ENCODE data around the gene MACROD2.

MACROD2 gene

GRCh38 chr20:14570811-14571210, 575.5 kb downstream of the MACROD2 start:
- H3K4me3 ChIP-seq (ENCODE audit: low read depth, low read length) = no peak overlapping the region

- no peak overlapping the region for H3K4me3 ChIP-seq (ENCODE audit: low read depth, low read length)
Observed at GRCh38 chr20:14573676-14574075, 578.4 kb downstream of the MACROD2 start.

- H3K4me3 ChIP-seq (ENCODE audit: low read depth, low read length) = no peak overlapping the region
Observed at GRCh38 chr20:14576196-14576877, 581.0 kb downstream of the MACROD2 start.

DNA sequence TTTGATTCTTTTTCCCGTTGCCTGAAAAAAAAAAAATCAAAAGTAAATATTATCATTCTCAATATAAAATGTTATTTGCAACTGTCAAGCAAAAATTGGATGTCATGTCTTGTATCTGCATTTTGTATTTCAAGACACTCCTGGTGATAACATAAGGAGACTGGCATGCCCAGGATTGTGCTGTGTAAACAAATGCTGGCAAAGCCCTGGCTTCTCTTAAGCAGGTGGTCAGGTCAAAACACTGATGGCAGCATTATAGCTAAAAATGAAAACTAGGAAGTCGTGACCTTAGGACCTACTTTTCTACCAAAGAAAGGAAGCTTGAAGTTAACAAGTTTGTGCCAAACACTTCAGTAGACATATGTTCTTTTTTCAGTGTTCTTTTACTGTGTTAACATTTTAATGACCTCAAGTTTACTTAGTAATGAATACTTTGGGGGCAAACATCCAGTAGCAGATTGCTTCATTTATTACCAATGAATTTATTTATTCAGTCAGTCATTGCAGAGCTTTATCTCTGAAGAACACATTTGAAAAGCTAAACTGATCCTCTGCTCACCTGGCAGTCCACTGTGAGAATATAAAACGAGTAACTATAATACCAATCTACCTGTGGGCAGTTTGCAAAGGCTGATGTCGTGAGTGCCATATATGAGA, 585.2 kb downstream of the MACROD2 start:
- no peak overlapping the region for H3K4me3 ChIP-seq (ENCODE audit: low read depth, low read length)

GRCh38 chr20:14581731-14582130, 586.4 kb downstream of the MACROD2 start:
- no peak overlapping the region for H3K4me3 ChIP-seq (ENCODE audit: low read depth, low read length)

- no peak overlapping the region for H3K4me3 ChIP-seq (ENCODE audit: low read depth, low read length)
Observed at GRCh38 chr20:14582855-14583254, 587.5 kb downstream of the MACROD2 start.

GRCh38 chr20:14583413-14583812, 588.1 kb downstream of the MACROD2 start:
- no peak overlapping the region for H3K4me3 ChIP-seq (ENCODE audit: low read depth, low read length)

DNA sequence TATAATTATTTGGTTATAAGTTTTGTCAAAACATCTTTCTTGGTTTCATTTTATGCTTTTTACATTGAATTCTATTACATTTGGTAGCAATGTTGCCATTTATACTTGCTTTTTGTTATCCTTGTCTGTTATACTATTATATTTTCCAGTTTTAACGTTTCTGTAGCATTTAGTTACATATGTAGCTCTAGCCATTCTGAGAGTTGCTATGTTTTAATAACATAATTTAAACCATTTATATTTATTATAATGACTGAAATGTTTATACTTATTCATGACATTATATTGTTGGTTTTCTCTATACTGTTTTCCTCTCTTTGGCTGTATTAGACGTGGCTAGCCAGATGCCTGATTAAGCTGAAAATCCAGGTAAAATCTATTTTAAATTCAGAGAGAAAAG, 594.1 kb downstream of the MACROD2 start:
- H3K4me3 ChIP-seq (ENCODE audit: low read depth, low read length) = no peak overlapping the region

GRCh38 chr20:14595051-14595450, 599.7 kb downstream of the MACROD2 start:
- no peak overlapping the region for H3K4me3 ChIP-seq (ENCODE audit: low read depth, low read length)

GRCh38 chr20:14597206-14597715, 601.9 kb downstream of the MACROD2 start:
- no peak overlapping the region for H3K4me3 ChIP-seq (ENCODE audit: low read depth, low read length)

DNA sequence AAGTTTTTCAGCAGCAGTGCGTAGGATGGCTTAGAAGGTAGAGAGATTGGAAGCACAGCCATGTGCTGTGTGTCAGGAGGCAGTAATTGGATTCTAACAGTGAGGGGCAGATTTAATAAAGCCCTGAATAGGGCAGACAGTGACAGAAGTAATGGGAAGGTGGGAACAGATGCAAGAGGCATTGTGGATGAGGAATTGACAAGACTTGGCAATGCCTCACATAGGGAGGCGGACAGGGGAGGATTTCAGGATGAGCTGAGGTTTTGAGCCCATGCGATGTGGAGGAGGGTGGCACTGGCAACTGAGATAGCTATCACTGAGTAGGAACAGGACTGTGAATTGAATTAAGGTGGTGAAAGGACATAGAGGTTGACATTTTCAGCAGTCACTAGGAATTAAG, 604.3 kb downstream of the MACROD2 start:
- no peak overlapping the region for H3K4me3 ChIP-seq (ENCODE audit: low read depth, low read length)

DNA sequence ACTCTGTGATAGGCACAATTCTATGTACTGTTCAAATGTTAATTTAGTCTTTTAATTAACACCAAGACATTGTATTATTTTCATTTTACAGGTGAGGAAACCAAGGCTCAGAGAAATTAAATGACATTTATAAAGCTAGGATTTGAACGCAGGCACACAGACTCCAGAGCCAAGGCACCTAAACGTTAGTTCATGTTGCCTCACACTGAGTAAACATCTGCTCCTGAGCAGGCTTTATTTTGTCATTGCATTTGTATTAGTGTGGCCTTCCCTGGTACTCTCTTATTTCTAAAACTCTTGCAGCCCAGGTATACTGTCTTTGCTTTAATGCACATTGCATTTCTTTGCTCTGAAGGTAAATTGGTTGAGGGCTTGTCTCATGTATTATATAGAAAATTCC, 605.2 kb downstream of the MACROD2 start:
- no peak overlapping the region for H3K4me3 ChIP-seq (ENCODE audit: low read depth, low read length)

GRCh38 chr20:14604143-14604542, 608.8 kb downstream of the MACROD2 start:
- no peak overlapping the region for H3K4me3 ChIP-seq (ENCODE audit: low read depth, low read length)

DNA sequence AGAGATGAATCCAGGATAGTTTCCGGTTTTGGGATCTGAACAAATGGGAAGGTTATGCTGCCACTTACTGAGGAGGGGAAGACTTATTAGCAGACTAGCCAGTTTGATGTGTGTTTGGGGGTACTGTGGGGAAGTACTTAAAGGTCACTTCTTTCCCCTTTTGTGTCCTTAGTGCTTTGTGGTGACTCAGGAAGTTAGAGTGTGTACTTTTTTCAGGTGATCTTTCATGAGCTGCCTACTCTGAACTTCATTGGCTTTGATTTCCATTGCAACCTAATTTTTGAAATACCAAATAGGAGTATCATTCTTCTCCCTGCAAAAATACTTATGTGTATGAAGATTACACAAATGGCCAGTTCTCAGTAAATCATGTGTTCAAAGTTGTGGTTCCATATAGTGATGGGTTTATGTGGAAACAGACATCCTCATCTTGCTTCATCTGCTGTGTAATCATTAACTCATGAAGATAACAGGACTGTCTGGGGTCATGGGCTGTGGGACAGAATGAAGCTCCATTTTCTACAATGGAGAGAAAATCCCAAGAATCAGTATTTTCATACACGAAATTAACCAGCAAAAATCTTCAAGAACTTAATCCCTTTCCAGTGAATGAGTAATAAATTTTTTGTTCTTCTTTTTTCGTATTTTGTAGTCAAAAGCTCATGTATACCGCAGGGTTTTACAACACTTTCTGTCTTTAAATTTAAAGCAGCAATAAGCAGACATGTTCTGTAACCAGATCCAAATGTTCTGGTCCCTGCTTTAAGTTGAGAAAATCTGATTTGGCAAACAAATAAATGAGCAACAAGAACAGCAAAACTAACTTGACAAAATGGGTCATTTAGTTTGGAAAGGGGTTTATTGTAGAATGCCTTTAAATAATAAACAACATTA, 614.3 kb downstream of the MACROD2 start:
- H3K4me3 ChIP-seq (ENCODE audit: low read depth, low read length) = no peak overlapping the region

DNA sequence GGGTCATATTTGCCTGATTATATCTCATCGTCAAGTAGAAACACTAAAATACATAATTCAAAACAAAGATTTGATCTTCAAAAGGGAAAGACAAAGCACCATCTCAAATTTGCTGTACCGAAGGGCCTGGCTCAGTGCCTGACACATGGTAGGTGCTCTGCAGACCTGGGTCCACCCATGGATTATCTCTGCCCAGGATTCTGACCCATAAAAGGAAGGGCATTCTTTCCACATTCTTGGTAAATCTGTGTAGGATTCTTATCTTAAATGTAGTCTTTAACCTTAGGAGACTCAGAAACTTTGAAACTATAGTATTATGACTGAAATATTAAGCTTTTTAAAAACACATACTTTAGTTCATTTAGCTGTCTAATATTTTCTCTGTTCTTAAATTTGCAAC, 616.2 kb downstream of the MACROD2 start:
- H3K4me3 ChIP-seq (ENCODE audit: low read depth, low read length) = no peak overlapping the region

DNA sequence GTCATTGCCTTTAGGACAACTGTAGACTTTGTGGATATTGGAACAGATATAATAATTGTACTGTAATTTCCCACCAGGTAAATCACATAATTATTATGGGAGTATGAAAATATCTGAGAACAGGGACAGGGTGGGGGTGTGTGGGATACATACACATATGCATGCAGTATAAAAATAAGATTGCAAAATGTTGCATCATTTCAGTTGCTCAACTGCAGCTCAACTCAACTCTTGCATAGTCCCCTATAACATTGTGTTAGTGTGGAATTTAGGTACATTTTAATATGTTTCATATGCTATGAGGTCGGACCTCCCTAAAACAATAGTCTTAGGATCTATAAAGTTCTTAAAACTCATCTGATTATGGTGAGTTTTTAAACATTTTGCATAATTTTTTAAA, 617.1 kb downstream of the MACROD2 start:
- H3K4me3 ChIP-seq (ENCODE audit: low read depth, low read length) = no peak overlapping the region

- no peak overlapping the region for H3K4me3 ChIP-seq (ENCODE audit: low read depth, low read length)
Observed at GRCh38 chr20:14616003-14616402, 620.7 kb downstream of the MACROD2 start.

- H3K4me3 ChIP-seq (ENCODE audit: low read depth, low read length) = no peak overlapping the region
Observed at GRCh38 chr20:14617123-14617522, 621.8 kb downstream of the MACROD2 start.

DNA sequence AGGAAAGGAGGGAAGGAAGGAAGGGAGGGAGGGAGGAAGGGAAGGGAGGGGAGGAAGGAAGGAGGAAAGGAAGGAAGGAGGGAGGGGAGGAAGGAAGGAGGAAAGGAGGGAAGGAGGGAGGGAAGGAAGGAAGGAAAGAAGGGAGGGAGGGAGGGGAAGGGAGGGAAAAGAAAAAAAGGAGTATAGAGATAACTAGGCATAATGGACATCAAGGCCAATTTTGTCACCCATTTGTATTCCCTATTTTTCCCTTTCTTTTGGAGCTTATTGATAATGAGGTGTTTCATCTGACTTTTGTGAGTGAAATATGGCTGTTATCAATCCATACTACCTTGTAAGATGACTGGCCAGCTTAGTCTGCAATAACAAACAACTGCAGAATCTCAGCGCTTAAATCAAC, 624.1 kb downstream of the MACROD2 start:
- H3K4me3 ChIP-seq (ENCODE audit: low read depth, low read length) = no peak overlapping the region

- H3K4me3 ChIP-seq (ENCODE audit: low read depth, low read length) = no peak overlapping the region
Observed at GRCh38 chr20:14622796-14623195, 627.5 kb downstream of the MACROD2 start.

- H3K4me3 ChIP-seq (ENCODE audit: low read depth, low read length) = no peak overlapping the region
Observed at GRCh38 chr20:14631011-14631410, 635.7 kb downstream of the MACROD2 start.

GRCh38 chr20:14632906-14633305, 637.6 kb downstream of the MACROD2 start:
- no peak overlapping the region for H3K4me3 ChIP-seq (ENCODE audit: low read depth, low read length)

Measured in iPS-11a (cell line).